Measurements from ENCODE around the gene OR8H2.

GRCh38 chr11:56103210-56103737 lies at the start of gene OR8H2:
- no peak for TF ChIP-seq SUZ12 (IDR thresholded peaks at IDR 0.05; ENCODE audit: extremely low read depth, insufficient read depth, insufficient read length)
- no peak for TF ChIP-seq YY1 (IDR thresholded peaks at IDR 0.05; ENCODE audit: insufficient read depth, insufficient read length)
- no peak for TF ChIP-seq ZNF274 (IDR thresholded peaks at IDR 0.05; ENCODE audit: low read depth, low read length)

Data from NT2/D1 (cell line).